Chondrocyte (in vitro differentiated cells): Measurements from ENCODE around the gene ANXA3. TPM values are rescaled to one million over a fixed set of nuclear protein-coding genes. Genes with fewer than 3 reads are reported as not detected.

Experiments
- DNase-seq: peaks from one replicate; pipeline ENCODE4 v3.0.0; 2021; ENCODE audit warnings: mixed read lengths, low spot score
- H3K27ac Mint-ChIP-seq: one replicate; pipeline ENCODE4 v1.8.0; 2021; ENCODE audit warnings: mild to moderate bottlenecking, moderate library complexity, mixed read lengths; ENCODE audit not compliant: unreplicated experiment
- H3K27me3 Mint-ChIP-seq: 2 replicates; pipeline ENCODE4 v1.8.0; 2021; ENCODE audit warnings: low read depth, mixed read lengths
- H3K36me3 Mint-ChIP-seq: 2 replicates; pipeline ENCODE4 v1.8.0; 2021; ENCODE audit warnings: low read depth, mixed read lengths
- H3K4me1 Mint-ChIP-seq: 2 replicates; pipeline ENCODE4 v1.8.0; 2021; ENCODE audit warnings: low read depth, mild to moderate bottlenecking, mixed read lengths
- H3K4me3 Mint-ChIP-seq: one replicate; pipeline ENCODE4 v1.8.0; 2021; ENCODE audit warnings: mild to moderate bottlenecking, moderate library complexity, mixed read lengths; ENCODE audit not compliant: unreplicated experiment
- H3K9me3 Mint-ChIP-seq: 2 replicates; pipeline ENCODE4 v1.8.0; 2021; ENCODE audit warnings: low read depth, mixed read lengths
- total RNA-seq: library from RNA; stranded (reverse); gene quantifications from 3 replicates; pipeline ENCODE4 v1.2.1, GENCODE V29; 2021
- TF ChIP-seq, protein P1 (sequence below): fragments of 200-600 bp; sonication (generic); IDR thresholded peaks from 2 replicates; pipeline ENCODE4 v1.5.0; 2021; ENCODE audit warnings: antibody characterized with exemption, mild to moderate bottlenecking, moderate library complexity

ANXA3 gene
- total RNA-seq, 1 donor from 2014 or later: 21.9 TPM

DNA sequence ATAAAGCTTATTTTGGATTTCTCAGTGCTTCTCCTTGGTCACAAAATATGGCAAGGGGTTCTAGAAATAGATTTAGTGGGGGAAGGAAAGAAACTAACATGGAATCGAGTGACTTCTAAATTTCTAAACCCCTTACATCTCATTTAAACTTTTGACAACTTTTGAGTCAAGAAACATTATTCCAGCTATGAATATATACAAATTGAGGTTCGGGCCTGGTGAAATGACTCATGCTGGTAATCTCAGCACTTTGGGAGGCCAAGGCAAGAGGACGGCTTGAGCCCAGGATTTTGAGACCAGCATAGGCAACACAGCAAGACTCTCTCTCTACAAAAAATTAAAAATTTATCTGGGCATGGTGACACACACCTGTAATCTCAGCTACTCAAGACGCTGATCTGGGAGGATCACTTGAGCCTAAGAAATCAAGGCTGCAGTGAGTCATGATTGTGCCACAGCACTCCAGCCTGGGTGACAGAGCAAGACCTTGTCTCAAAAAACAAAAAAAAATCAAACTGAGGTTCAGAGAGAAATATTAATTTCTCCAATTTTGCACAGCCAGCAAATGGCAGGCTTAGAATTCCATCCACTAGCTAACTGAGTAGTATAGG is 99.8 kb downstream of the ANXA3 start:
- Mint-ChIP-seq H3K27me3 (no peaks in the 10 kb centered on the region), H3K4me3 (no peak overlapping the region), H3K36me3 (no peaks in the 10 kb centered on the region), H3K4me1 (peaks cover 16% of the 10 kb centered on the region), H3K9me3 (no peaks in the 10 kb centered on the region), H3K27ac (no peak overlapping the region)
- DNase-seq: no peak
- TF ChIP-seq, protein P1, sequence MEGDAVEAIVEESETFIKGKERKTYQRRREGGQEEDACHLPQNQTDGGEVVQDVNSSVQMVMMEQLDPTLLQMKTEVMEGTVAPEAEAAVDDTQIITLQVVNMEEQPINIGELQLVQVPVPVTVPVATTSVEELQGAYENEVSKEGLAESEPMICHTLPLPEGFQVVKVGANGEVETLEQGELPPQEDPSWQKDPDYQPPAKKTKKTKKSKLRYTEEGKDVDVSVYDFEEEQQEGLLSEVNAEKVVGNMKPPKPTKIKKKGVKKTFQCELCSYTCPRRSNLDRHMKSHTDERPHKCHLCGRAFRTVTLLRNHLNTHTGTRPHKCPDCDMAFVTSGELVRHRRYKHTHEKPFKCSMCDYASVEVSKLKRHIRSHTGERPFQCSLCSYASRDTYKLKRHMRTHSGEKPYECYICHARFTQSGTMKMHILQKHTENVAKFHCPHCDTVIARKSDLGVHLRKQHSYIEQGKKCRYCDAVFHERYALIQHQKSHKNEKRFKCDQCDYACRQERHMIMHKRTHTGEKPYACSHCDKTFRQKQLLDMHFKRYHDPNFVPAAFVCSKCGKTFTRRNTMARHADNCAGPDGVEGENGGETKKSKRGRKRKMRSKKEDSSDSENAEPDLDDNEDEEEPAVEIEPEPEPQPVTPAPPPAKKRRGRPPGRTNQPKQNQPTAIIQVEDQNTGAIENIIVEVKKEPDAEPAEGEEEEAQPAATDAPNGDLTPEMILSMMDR: no peak

DNA sequence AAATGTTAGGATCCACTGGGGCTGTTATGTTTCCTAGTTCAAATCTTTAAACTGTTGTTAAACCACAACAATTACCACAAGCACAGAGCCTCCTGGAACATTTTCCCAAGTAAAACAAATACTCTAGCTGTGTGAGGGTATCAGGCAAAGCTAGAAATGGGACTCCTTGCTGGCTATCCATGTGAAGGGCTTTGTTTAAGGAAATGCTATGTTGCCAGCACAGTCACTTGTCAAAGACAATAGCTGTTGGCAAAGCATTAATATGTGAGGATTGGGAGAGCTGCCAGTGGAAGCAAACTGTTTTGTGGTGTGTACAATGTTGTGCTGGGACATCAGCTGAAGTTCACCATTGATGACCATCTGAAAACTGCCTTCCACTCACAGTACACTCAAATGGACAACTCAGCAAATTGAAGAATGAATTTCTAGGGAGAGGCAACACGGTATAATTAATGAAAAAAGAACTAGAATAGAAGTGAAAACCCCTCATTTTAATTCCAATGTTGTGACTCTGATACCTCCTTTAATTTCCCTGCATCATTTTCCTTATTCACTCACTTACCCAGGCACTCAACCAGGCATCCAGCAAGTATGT is 100.8 kb downstream of the ANXA3 start:
- H3K27me3 Mint-ChIP-seq: no peaks in the 10 kb centered on the region
- DNase-seq: no peak
- no peak overlapping the region for H3K27ac Mint-ChIP-seq
- H3K4me1 Mint-ChIP-seq: peaks cover 18% of the 10 kb centered on the region
- TF ChIP-seq, protein P1: no peak
- no peak overlapping the region for H3K4me3 Mint-ChIP-seq
- no peaks in the 10 kb centered on the region for H3K9me3 Mint-ChIP-seq
- H3K36me3 Mint-ChIP-seq: no peaks in the 10 kb centered on the region

DNA sequence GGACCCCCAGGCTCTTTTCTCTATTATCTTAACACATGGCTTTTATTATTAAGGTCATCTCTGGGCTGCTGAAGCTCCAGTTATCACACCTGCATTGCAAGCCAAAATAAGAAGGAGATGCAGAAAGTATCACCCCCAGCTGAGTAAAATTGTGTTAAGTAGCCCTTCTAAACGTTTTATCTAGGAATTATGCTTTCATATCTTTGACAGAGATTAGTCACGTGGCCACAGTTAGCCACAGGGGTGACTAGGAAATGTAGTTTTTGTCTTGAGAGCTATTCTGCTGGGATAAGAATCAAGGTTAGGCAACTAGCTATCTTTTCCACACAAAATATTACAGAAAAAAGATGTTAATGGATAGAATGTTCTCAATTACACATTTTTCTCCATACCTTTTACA is 102.1 kb downstream of the ANXA3 start:
- H3K27me3 Mint-ChIP-seq: no peaks in the 10 kb centered on the region
- TF ChIP-seq, protein P1: no peak
- peaks cover 18% of the 10 kb centered on the region for H3K4me1 Mint-ChIP-seq
- H3K9me3 Mint-ChIP-seq: no peaks in the 10 kb centered on the region
- H3K27ac Mint-ChIP-seq: no peak overlapping the region
- no peak for DNase-seq
- H3K4me3 Mint-ChIP-seq: no peak overlapping the region
- no peaks in the 10 kb centered on the region for H3K36me3 Mint-ChIP-seq

DNA sequence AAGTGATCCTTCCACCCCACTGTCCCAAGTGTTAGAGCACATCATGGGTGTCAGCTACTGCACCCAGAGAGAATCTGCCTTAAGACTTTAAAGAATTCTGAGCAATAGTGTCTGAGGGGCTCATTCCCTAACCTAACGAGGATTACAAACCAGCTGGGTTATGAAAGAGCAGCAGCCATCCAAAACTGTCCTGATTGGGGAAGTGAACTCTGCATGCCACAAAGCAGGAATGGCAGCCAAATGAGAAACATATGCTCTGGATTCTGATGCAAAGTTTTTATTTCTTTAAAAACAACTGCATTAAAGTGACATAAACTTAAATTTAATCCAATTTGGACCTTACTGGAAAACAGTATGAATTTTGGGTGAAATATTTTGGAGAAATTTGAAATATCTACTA is 103.2 kb downstream of the ANXA3 start:
- TF ChIP-seq, protein P1: no peak
- no peak overlapping the region for H3K4me3 Mint-ChIP-seq
- peaks cover 21% of the 10 kb centered on the region for H3K4me1 Mint-ChIP-seq
- no peaks in the 10 kb centered on the region for H3K9me3 Mint-ChIP-seq
- H3K36me3 Mint-ChIP-seq: no peaks in the 10 kb centered on the region
- no peak overlapping the region for H3K27ac Mint-ChIP-seq
- no peaks in the 10 kb centered on the region for H3K27me3 Mint-ChIP-seq
- DNase-seq: no peak

DNA sequence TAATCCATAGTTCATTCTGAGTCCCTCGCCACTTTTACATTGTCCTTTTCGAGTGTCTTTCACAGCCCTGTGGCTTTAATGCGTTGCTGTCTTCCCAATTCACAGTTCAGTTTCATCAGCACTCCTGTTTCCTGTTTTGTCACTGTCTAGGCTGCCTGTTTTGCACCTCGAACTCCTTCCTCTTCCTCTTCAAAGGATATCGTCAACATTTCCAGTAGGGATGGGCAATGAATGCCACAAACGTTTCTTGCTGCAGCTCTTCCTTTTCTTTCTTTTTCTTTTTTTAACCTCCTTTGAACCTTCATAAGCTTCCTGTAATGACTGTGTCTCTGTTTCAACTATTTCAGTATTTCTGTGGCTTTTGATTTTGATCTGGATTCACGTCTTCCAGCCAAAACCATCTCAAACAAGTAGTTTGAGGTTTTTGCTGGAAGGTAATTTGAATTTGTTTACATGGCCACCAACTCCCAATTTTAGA is 105.4 kb downstream of the ANXA3 start:
- TF ChIP-seq, protein P1: no peak
- H3K36me3 Mint-ChIP-seq: no peaks in the 10 kb centered on the region
- H3K9me3 Mint-ChIP-seq: no peaks in the 10 kb centered on the region
- DNase-seq: no peak
- peaks cover 20% of the 10 kb centered on the region for H3K4me1 Mint-ChIP-seq
- H3K27ac Mint-ChIP-seq: no peak overlapping the region
- H3K4me3 Mint-ChIP-seq: no peak overlapping the region
- no peaks in the 10 kb centered on the region for H3K27me3 Mint-ChIP-seq
